RWPE2 (cell line): ENCODE measurements around the gene RTTN.

ENCODE experiments used
- ATAC-seq: fragments of 200-7000 bp; cut with Tn5 transposase; 3 replicates; pipeline ENCODE4 v1.9.1; 2021; ENCODE audit warnings: low read depth
- DNase-seq: peaks from one replicate; pipeline ENCODE4 v3.0.0-alpha.2; 2020; ENCODE audit warnings: low spot score
- H3K27ac ChIP-seq: fragments of 450-650 bp; 2 replicates; pipeline ENCODE4 v1.5.1; 2017; ENCODE audit warnings: mild to moderate bottlenecking; ENCODE audit not compliant: poor library complexity, severe bottlenecking
- H3K27me3 ChIP-seq: fragments of 250-450 bp; sonication (Bioruptor Pico); 2 replicates; pipeline ENCODE4 v1.5.1; 2021; ENCODE audit warnings: mild to moderate bottlenecking, moderate library complexity; ENCODE audit not compliant: insufficient read depth, poor library complexity, severe bottlenecking
- H3K36me3 ChIP-seq: fragments of 250-450 bp; sonication (Bioruptor Pico); 2 replicates; pipeline ENCODE4 v1.5.1; 2020; ENCODE audit warnings: low read depth, mild to moderate bottlenecking, moderate library complexity
- H3K4me1 ChIP-seq: fragments of 250-450 bp; sonication (Bioruptor Pico); 2 replicates; pipeline ENCODE4 v1.5.1; 2021; ENCODE audit warnings: mild to moderate bottlenecking, moderate library complexity; ENCODE audit not compliant: insufficient read depth, poor library complexity, severe bottlenecking
- H3K4me3 ChIP-seq: fragments of 250-450 bp; sonication (Bioruptor Pico); 2 replicates; pipeline ENCODE4 v1.5.1; 2021; ENCODE audit warnings: mild to moderate bottlenecking, moderate library complexity; ENCODE audit not compliant: severe bottlenecking
- H3K9me3 ChIP-seq: fragments of 250-450 bp; sonication (Bioruptor Pico); 2 replicates; pipeline ENCODE4 v1.5.1; 2021; ENCODE audit warnings: mild to moderate bottlenecking, moderate library complexity; ENCODE audit not compliant: severe bottlenecking
- CTCF ChIP-seq: fragments of 450-650 bp; IDR thresholded peaks from one replicate; pipeline ENCODE4 v1.5.1; 2017; ENCODE audit warnings: mild to moderate bottlenecking, moderate library complexity; ENCODE audit not compliant: poor library complexity, severe bottlenecking

RTTN gene

GRCh38 chr18:70169747-70170146, 35.7 kb downstream of the RTTN start:
- Histone ChIP-seq H3K4me3 (no peak overlapping the region), H3K36me3 (peaks cover 42% of the 10 kb centered on the region), H3K9me3 (no peaks in the 10 kb centered on the region), H3K27ac (no peak overlapping the region), H3K27me3 (no peaks in the 10 kb centered on the region), H3K4me1 (no peaks in the 10 kb centered on the region)
- DNase-seq, result no peak
- ATAC-seq, result no peak
- TF ChIP-seq CTCF, result no peak

- no peak overlapping the region for H3K4me3 ChIP-seq
- peaks cover 45% of the 10 kb centered on the region for H3K36me3 ChIP-seq
- no peaks in the 10 kb centered on the region for H3K4me1 ChIP-seq
- no peaks in the 10 kb centered on the region for H3K9me3 ChIP-seq
- no peak for TF ChIP-seq CTCF
- DNase-seq, result no peak
- no peak overlapping the region for H3K27ac ChIP-seq
- no peak for ATAC-seq
- no peaks in the 10 kb centered on the region for H3K27me3 ChIP-seq
Observed at GRCh38 chr18:70166668-70167067, 38.8 kb downstream of the RTTN start.

GRCh38 chr18:70165936-70166335, 39.6 kb downstream of the RTTN start:
- Histone ChIP-seq H3K4me1 (no peaks in the 10 kb centered on the region), H3K36me3 (peaks cover 50% of the 10 kb centered on the region), H3K9me3 (no peaks in the 10 kb centered on the region), H3K4me3 (no peak overlapping the region), H3K27ac (no peak overlapping the region), H3K27me3 (no peaks in the 10 kb centered on the region)
- no peak for ATAC-seq
- DNase-seq, result no peak
- TF ChIP-seq CTCF, result no peak

- no peak for ATAC-seq
- Histone ChIP-seq H3K4me3 (no peak overlapping the region), H3K27me3 (no peaks in the 10 kb centered on the region), H3K4me1 (no peaks in the 10 kb centered on the region), H3K27ac (no peak overlapping the region), H3K36me3 (peaks cover 40% of the 10 kb centered on the region), H3K9me3 (no peaks in the 10 kb centered on the region)
- no peak for TF ChIP-seq CTCF
- DNase-seq, result no peak
Observed at GRCh38 chr18:70160073-70160678, 45.3 kb downstream of the RTTN start.

GRCh38 chr18:70158992-70159717, 46.3 kb downstream of the RTTN start:
- Histone ChIP-seq H3K4me1 (no peaks in the 10 kb centered on the region), H3K27me3 (no peaks in the 10 kb centered on the region), H3K36me3 (peaks cover 33% of the 10 kb centered on the region), H3K9me3 (no peaks in the 10 kb centered on the region), H3K27ac (no peak overlapping the region), H3K4me3 (no peak overlapping the region)
- DNase-seq (no peak), ATAC-seq (no peak)
- TF ChIP-seq CTCF, result no peak
